WI38 (cell line): Measurements from ENCODE around the gene PTDSS2.
A peak's percentile ranks its signal among the peaks of the same experiment; 100 is the strongest.

ENCODE experiments used
- H3K4me3 ChIP-seq: 2 replicates; pipeline ENCODE4 v1.5.1; 2011; ENCODE audit warnings: low read depth, mild to moderate bottlenecking, control low read depth, low read length
- TF ChIP-seq, protein P1 (sequence below): IDR thresholded peaks from 2 replicates; pipeline ENCODE4 v1.5.1; 2012; ENCODE audit warnings: low read depth, mild to moderate bottlenecking, control low read depth, low read length

PTDSS2 gene

GRCh38 chr11:444396-445144 is 5.5 kb upstream of the PTDSS2 start:
- no peak overlapping the region for H3K4me3 ChIP-seq
- TF ChIP-seq, protein P1, sequence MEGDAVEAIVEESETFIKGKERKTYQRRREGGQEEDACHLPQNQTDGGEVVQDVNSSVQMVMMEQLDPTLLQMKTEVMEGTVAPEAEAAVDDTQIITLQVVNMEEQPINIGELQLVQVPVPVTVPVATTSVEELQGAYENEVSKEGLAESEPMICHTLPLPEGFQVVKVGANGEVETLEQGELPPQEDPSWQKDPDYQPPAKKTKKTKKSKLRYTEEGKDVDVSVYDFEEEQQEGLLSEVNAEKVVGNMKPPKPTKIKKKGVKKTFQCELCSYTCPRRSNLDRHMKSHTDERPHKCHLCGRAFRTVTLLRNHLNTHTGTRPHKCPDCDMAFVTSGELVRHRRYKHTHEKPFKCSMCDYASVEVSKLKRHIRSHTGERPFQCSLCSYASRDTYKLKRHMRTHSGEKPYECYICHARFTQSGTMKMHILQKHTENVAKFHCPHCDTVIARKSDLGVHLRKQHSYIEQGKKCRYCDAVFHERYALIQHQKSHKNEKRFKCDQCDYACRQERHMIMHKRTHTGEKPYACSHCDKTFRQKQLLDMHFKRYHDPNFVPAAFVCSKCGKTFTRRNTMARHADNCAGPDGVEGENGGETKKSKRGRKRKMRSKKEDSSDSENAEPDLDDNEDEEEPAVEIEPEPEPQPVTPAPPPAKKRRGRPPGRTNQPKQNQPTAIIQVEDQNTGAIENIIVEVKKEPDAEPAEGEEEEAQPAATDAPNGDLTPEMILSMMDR, result no peak

- no peak overlapping the region for H3K4me3 ChIP-seq
- TF ChIP-seq, protein P1, result no peak
Observed at GRCh38 chr11:445765-446588, 4.1 kb upstream of the PTDSS2 start.

DNA sequence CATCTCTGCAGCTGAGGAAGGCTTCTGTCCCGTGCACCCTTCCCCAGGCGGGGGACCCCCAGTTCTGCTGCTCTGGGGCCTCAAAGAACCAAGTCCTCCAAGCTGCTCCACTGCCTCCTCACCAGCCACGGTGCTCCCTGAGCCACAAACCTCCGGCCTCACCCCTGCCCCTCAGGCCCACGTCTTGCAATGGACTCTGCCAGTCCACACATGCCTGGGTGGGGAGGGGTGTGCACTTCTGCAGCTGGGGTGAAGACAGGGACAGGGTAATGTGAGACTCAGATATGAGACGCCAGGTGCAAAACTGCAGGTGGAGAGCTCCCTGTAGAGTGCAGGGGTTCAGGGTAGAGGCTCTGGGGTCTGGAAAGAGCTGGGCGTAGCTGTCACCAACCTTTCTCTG is 3.2 kb upstream of the PTDSS2 start:
- TF ChIP-seq, protein P1, result no peak
- no peak overlapping the region for H3K4me3 ChIP-seq

GRCh38 chr11:447923-448731 is 2.0 kb upstream of the PTDSS2 start:
- TF ChIP-seq, protein P1, result peak; percentile 81
- peak overlapping the region; percentile 66 for H3K4me3 ChIP-seq

DNA sequence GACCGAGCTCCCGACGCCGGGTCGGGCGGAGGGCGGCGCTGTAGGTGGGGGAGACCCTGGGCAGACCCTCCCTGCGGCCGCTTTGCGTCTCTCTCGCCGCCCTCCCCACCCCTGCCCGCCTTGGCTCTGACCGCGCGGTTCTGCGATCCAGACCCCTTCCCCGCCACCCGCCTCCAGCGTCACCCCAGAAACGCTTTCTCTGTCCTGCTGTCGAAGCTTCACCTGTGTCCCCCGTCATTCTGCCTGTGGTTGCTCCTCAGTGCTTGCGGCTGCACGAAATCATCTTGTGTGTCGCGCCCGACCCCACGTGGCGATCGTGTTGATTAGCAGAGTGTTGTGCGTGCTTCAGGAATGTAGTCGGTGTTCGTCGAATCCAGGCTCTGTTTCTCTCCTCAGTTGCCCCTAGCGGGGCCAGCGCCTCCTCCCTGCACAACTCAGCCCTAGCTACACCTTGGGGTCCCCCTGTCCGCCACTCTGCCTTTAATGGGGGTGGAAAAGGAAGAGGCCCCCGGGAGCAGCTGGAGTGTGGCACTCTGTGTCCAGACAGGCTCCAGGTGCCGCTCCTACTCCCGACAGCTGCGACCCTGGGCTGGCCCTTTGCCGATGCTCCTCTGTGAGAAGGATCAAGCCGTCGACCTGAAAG is 851 bp downstream of the PTDSS2 start:
- TF ChIP-seq, protein P1, result no peak
- peak overlapping the region; percentile 85 for H3K4me3 ChIP-seq

- TF ChIP-seq, protein P1, result no peak
- peak overlapping the region; percentile 85 for H3K4me3 ChIP-seq
Observed at GRCh38 chr11:451738-452137, 1.7 kb downstream of the PTDSS2 start.
